Measurements from ENCODE around the gene INTS2.
A peak's percentile ranks its signal among the peaks of the same experiment; 100 is the strongest.
"Not testable (repeated sequence)": the region's sequence is repeated elsewhere in the genome, so short reads cannot be mapped to it uniquely, and the experiment has no call there.

The INTS2 gene

DNA sequence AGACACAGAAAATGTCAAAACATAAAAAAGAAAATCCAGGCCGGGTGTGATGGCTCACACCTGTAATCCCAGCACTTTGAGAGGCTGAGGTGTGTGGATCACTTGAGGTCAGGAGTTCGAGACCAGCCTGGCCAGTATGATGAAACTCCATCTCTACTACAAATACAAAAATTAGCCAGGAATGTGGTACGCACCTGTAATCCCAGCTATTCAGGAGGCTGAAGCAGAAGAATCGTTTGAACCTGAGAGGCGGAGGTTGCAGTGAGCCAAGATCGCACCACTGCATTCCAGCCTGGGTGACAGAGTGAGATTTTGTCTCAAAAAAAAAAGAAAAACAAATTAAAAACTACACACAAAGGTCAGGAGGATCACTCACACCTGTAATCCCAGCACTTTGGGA, 40.0 kb downstream of the INTS2 start:
- DNase-seq, result not testable (repeated sequence)

DNA sequence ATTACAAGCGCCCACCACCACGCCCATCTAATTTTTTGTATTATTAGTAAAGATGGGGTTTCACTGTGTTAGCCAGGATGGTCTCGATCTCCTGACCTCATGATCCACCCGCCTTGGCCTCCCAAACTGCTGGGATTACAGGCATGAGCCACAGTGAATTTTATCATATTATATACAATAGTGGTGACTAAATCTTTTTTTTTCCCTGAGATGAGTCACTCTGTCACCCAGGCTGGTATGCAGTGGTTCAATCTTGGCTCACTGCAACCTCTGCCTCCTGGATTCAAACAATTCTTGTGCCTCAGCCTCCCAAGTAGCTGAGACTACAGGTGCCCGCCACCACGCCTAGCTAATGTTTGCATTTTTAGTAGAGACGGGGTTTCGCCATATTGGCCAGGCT, 41.9 kb downstream of the INTS2 start:
- not testable (repeated sequence) for DNase-seq

GRCh38 chr17:61884864-61885263, 42.9 kb downstream of the INTS2 start:
- no peak for DNase-seq

DNA sequence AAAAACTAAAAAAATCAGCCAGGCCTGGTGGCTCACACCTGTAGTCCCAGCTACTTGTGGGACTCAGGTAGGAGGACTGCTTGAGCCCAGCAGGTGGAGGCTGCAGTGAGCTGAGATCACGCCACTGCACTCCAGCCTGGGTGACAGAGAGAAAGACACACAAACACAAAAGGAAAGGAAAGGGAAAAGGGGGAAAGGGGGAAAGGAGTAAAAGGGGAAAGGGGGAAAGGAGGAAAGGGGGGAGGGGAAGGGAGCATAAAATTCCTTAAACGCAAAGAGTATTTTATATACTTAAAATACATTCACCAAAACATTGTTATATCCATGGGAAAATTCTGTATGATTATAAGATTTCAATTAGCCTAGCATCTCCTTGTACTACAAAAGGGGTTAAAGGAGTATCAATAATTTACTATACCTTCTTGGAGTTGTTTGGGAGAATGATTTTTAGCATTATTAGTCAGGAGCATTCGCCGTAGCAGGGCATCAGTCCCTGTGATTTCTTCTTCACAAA, 47.1 kb downstream of the INTS2 start:
- DNase-seq, result no peak

DNA sequence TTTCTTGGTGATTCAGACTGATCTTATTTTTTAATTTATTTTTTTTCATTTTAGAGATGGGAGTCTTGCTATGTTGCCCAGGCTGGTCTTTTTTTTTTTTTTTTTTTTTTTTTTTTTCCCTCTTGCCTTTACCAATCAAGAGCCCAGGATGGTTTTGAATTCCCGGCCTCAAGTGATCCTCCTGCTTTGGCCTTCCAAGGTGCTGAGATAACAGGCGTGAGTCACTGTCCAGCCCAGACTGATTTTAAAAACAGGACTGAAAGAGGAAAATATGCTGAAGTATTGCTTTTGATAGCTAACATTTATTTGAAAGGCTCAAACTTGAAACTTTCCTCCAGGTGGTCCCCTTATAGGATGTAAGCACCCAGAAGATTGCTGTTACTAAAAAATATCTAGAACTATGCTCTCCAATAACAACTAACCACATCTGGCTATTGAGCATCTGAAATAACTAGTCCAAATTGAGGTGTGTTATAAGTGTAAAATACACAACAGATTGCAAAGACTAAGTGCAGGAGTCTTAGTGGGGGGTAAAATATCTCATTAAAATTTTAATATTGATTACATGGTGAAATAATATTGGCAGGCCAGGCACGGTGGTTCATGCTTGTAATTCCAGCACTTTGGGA, 48.7 kb downstream of the INTS2 start:
- no peak for DNase-seq

GRCh38 chr17:61878520-61878919, 49.3 kb downstream of the INTS2 start:
- no peak for DNase-seq

DNA sequence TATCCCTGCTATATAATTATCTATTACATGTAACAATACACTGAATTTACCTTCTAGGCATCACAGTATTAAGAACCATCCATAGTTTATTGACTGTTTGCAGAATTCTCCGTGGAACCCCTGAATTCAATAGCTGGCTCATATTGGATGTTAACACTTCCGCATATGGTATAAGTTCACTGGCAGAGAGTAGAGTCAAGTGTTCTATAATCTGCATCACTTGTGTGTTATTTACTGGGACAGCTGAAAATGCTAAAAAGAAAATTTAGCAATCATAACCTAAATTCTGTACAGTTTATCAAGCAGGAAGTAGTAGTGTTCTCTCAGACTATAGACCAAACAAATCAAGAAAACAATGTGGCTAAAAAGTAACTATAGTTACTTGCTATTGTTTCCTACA, 49.9 kb downstream of the INTS2 start:
- no peak for DNase-seq

DNA sequence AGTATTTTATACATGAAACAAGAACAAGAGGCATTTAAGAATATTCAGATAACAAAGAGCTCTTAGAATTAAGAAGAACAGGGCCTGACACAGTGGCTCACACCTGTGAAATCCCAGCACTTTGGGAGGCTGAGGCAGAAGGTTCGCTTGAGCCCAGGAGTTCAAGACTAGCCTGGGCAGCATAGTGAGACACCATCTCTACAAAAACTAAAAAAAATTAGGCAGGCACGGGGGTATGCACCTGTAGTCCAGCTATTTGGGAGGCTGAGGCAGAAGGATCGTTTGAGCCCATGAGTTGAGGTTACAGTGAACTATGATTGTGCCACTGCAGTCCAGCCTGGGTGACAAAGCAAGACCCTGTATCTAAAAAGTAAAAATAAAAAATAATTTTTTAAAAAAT, 52.0 kb downstream of the INTS2 start:
- DNase-seq, result no peak

DNA sequence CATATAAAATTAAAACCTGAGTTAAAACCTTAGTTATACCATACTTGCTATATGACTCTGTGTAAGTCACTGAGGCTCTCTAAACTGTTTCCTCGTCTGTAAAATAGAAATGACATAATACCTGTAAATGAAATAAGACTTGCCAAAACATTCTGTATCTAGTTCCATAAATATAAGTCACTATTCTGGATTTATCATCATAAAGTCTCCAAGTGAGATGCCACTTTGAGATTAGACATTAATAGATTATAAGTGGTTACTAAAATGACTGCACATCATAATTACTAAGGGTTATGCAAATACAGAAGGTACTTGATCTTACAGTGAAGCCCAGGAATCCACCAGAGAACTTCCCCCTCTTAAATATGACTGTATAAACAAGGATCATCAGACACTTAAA, 52.5 kb downstream of the INTS2 start:
- no peak for DNase-seq

- no peak for DNase-seq
Measured at GRCh38 chr17:61874075-61874474, 53.7 kb downstream of the INTS2 start.

DNA sequence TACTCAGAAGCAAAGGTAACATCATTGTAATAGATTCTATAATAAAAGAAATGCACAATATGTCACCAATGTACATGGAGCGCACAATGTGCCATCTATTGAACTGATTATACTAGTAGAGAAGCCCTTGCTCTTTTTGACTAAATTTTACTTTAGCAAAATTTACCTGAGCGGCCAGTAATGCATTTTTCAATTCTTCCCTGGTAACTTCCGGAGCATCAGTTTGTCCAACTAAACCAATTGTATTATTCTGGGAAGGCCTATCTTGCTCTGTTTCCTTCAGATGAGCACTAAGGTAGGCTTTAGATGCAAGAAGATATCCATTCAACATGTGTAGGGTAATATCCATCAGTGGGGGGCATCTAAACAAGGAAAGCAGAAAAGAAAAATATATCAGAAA, 55.7 kb downstream of the INTS2 start:
- DNase-seq, result no peak

- no peak for DNase-seq
Measured at GRCh38 chr17:61869138-61869537, 58.6 kb downstream of the INTS2 start.

DNA sequence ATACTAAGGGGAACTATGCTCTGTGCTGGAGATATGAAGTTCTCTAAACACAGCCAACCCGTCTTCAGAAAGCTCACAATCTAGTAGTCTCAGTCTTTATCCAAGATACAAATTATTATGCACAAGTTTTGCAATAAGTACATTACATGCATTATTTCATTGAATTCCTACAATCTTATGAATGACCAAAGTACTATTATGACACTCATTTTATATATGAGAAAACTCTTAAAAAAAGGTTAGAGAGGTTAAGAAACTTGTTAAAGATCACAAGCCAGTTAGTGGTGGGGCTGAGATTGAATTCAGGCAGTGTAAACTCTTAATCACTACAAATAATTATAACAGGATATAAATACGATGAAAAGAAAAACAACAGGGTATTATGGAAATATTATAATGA, 59.7 kb downstream of the INTS2 start:
- DNase-seq, result no peak

DNA sequence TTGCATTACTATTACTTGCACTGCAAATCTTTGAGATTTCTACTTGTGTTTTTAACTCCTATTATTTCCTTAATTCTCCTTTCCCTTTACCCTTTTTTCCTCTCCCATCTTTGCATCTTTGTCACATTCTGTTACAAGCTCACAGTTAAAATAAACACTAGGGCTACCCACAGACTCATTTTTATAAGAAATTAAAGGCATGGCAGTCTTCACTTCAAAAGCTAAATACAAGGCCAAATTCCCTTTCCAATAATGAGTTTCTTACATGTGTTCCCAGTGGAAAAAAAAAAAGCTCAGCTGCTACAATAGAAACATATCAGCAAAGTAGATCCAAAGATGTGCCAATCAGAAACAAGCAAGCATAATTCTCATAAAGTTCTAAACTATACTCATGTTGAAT, 60.7 kb downstream of the INTS2 start:
- no peak for DNase-seq

- no peak for DNase-seq
Measured at GRCh38 chr17:61863801-61864126, 64.0 kb downstream of the INTS2 start.

DNA sequence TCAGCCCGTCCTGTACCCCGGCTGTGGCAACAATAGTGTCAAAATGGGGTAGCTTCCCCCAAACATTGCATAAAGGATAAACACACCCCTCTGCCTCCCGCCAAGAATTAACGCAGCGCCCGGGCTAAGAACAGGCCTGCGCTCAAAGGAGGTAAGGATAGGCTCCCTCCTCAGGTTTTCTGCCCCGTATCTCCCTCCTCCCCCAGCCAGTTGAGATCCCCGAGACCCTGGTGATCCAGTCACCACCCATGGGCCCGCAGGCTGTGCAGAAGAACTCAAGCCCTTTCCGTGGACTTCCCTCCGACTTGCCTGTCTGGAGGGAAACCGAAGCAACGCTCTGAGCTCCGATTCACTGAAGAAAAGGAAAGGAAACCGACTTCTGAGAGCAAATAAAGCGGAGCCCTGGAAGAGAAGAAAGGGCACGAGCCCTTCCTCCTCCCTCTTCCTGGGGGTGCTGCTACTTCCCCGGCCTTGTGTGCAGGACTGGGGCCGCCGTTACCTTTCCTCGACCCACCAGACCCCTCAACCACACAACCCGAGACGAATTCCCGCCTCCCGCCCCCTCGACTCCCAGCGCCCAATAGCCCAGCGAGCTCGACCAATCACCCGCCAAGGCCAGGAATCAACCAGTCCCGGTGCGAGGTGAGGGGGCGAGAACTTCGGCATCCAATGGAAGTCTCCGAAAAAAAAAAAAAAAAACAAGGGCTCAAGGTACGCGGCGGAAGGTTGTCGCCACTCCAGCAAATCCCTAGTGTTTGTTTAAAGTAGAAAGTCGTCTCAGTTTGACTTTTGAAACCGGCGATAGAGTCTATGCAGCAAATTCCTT, 64.6 kb downstream of the INTS2 start, which contains the start of gene BRIP1:
Gene BRIP1 (minus strand): TSS at position 554 of the 826 bp plus-strand sequence. CDS start 1,989 bp downstream, outside the sequence.
- peak; percentile 83 for DNase-seq

DNA sequence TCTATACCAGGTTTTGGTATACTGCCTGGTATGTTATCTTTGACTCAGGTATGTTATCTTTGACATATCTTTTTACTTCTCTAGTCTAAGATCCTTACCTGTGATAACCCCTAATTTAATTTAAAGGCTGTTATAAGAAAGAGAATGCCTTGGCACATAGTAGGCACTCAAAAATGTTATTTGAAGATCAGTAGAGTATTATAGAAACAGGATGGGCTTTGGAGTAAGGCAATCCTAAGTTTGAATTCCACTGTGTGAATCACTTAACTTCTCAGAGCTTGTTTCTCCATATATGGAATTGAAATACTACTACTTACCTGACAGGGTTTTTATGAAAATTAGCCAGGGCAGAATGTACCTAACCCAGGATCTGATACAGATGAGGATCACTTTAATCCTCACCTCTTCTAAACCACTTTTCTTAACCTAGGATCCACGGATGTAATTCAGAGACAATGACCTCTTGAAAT, 65.6 kb downstream of the INTS2 start:
- no peak for DNase-seq

DNA sequence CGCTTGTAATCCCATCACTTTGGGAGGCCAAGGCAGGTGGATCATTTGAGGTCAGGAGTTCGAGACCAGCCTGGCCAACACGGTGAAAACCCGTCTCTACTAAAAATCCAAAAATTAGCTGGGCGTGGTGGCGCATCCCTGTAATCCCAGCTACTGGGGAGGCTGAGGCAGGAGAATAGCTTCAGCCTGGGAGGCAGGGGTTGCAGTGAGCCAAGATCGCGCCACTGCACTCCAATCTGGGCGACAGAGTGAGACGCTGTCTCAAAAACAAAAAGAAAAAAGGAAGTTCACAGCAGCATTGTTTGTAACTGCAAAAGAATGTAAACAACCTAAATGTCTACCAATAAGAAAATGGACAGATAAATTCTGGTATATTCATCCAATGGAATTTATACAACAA, 67.4 kb downstream of the INTS2 start:
- DNase-seq, result not testable (repeated sequence)

GRCh38 chr17:61856035-61856434, 71.7 kb downstream of the INTS2 start:
- no peak for DNase-seq

DNA sequence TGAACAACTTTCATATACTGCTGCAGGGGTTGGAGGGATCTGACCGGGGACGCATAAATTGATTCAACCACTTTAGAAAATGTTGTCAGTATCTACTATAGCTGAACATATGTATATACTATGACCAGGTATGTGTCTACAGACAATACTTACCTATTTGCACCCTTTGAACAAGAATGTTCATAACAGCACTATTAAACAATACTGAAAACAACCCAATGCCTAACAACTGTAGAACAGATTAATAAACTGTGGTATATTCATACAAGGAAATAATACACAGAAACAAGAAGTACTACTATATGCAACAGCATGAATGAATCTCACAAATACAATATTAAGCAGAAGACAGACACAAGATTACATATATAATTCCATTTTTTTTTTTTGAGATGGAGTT, 74.9 kb downstream of the INTS2 start:
- no peak for DNase-seq

- DNase-seq, result no peak
Measured at GRCh38 chr17:61849674-61850073, 78.1 kb downstream of the INTS2 start.

DNA sequence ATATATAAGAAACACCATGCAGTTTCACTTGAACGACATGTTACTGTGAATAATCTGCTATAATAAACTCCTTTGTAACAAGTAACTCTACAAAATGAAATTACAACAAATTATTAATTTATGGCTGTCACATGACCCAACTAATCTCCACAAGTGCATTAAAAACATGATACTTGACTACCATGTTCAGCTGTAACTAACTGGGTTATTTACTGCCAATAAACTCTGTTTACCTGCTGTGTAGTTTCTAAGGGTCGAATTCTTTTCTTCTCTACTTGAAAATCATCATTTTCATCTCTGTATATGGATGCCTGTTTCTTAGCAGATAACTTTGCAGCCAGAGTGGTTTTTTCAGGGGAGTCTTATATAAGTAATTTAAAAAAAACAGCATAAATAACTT, 78.9 kb downstream of the INTS2 start:
- no peak for DNase-seq

DNA sequence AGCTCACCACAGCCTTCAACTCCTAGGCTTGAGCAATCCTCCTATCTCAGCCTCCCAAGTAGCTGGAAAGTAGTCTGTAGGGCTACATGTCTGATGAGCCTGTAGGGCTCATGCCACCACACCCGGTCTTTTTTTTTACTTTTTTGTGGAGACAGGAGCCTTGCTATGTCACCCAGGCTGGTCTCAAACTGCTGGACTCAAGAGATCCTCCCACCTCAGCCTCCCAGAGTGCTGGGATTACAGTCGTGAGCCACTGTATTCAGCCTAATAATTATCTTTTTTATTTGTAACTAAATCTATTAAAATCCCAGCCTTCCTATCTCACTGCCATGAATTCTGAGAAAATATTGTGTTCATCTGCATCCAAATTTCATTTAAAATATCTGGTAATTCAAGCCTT, 79.5 kb downstream of the INTS2 start:
- DNase-seq, result no peak

DNA sequence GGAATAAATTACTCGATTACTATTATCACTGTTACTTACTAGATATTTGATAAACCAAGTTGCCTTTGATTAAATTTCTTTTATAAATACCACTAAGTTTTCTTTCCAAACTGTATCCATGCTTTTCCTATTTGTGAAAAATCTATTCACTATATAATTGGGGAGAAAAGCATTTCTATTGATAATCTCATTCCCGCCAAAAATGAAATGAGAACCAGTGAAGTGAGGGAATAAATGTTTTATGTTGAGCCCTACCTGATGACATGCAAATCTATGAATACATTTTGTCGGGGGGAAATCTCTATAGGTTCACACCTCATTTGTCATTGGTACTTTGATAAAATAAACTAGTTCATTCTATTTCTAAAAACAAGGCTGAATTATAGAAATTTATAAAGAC, 80.1 kb downstream of the INTS2 start:
- no peak for DNase-seq

Data from T-helper 9 cell (primary cell).